GM18517 (cell line): ENCODE results near the gene OMA1.
A peak's percentile ranks its signal among the peaks of the same experiment; 100 is the strongest.
"Not testable (repeated sequence)": the region's sequence is repeated elsewhere in the genome, so short reads cannot be mapped to it uniquely, and the experiment has no call there.

Experiments
- ATAC-seq: cut with Tn5 transposase; IDR thresholded peaks from one replicate; pipeline ENCODE4 v1.9.1; 2021; ENCODE audit warnings: mild to moderate bottlenecking, moderate library complexity; ENCODE audit not compliant: unreplicated experiment

Gene OMA1

GRCh38 chr1:58546520-58547308 lies at the start of gene OMA1:
Gene OMA1 (minus strand): TSS chr1:58546726. CDS start chr1:58539294, 7,432 bp downstream.
- ATAC-seq, result peak; percentile 89

- no peak for ATAC-seq
Measured at GRCh38 chr1:58594546-58594945, 48.0 kb upstream of the OMA1 start.

- no peak for ATAC-seq
Measured at GRCh38 chr1:58592522-58593134, 46.1 kb upstream of the OMA1 start.

- no peak for ATAC-seq
Measured at GRCh38 chr1:58591806-58592205, 45.3 kb upstream of the OMA1 start.

GRCh38 chr1:58590019-58590418 lies 43.5 kb upstream of the OMA1 start:
- ATAC-seq, result no peak

- no peak for ATAC-seq
Measured at GRCh38 chr1:58588396-58588795, 41.9 kb upstream of the OMA1 start.

- ATAC-seq, result no peak
Measured at GRCh38 chr1:58587667-58588066, 41.1 kb upstream of the OMA1 start.

GRCh38 chr1:58586271-58586670 lies 39.7 kb upstream of the OMA1 start:
- ATAC-seq, result no peak

- no peak for ATAC-seq
Measured at GRCh38 chr1:58585581-58586151, 39.1 kb upstream of the OMA1 start.

GRCh38 chr1:58585166-58585565 lies 38.6 kb upstream of the OMA1 start:
- no peak for ATAC-seq

- ATAC-seq, result no peak
Measured at GRCh38 chr1:58584082-58584895, 37.8 kb upstream of the OMA1 start.

- no peak for ATAC-seq
Measured at GRCh38 chr1:58583496-58583895, 37.0 kb upstream of the OMA1 start.

- not testable (repeated sequence) for ATAC-seq
Measured at GRCh38 chr1:58582143-58582542, 35.6 kb upstream of the OMA1 start.

- ATAC-seq, result no peak
Measured at GRCh38 chr1:58581641-58582040, 35.1 kb upstream of the OMA1 start.

GRCh38 chr1:58580186-58580585 lies 33.7 kb upstream of the OMA1 start:
- ATAC-seq, result no peak

GRCh38 chr1:58577654-58578030 lies 31.1 kb upstream of the OMA1 start:
- ATAC-seq, result no peak

GRCh38 chr1:58576727-58577653 lies 30.5 kb upstream of the OMA1 start, which contains the start of gene TACSTD2:
Gene TACSTD2 (minus strand): TSS chr1:58577252. CDS start chr1:58577156, 96 bp downstream.
- ATAC-seq, result no peak

- ATAC-seq, result no peak
Measured at GRCh38 chr1:58576325-58576726, 29.8 kb upstream of the OMA1 start.

- ATAC-seq, result no peak
Measured at GRCh38 chr1:58575551-58576324, 29.2 kb upstream of the OMA1 start.
